ENCODE data around the gene FAM3C. TPM values are rescaled to one million over a fixed set of nuclear protein-coding genes. Genes with fewer than 3 reads are reported as not detected.
"Not testable (repeated sequence)": the region's sequence is repeated elsewhere in the genome, so short reads cannot be mapped to it uniquely, and the experiment has no call there.

The FAM3C gene
- total RNA-seq, 1 donor from 2014 or later: 59.3 TPM

DNA sequence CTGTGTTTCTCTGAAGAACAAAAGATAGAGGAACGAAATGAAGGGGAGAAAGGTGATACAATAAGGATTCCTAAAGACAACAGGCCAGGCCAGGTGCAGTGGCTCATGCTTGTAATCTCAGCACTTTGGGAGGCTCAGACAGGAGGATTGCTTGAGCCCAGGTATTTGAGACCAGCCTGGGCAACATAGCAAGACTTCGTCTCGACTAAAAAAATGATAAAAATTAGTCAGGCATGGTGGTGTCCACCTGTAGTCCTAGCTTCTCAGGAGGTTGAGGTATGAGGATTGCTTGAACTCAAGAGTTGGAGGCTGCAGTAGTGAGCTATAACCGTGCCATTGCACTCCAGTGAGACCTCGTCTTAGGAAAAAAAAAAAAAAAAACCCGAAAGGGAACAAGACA lies 41.4 kb upstream of the FAM3C start:
- no peak for TF ChIP-seq CTCF (IDR thresholded peaks at IDR 0.05)
- Mint-ChIP-seq H3K27me3 (no peaks in the 10 kb centered on the region), H3K27ac (no peak overlapping the region), H3K4me3 (no peak overlapping the region), H3K36me3 (ENCODE audit: low read depth) (peaks cover 2% of the 10 kb centered on the region), H3K4me1 (peaks cover 48% of the 10 kb centered on the region), H3K9me3 (no peaks in the 10 kb centered on the region)
- CTCF ChIA-PET: interaction anchor here (0.8 to 2.2 kb wide), 5 partner anchors 39 to 70 kb away, joined by 3 to 14 read pairs (median 7); partner anchors contain the start of gene FAM3C
- intact Hi-C loops (cut with micrococcal nuclease): no loop called here
- ATAC-seq (ENCODE audit: low read depth): no peak
- DNase-seq: no peak
- POLR2A ChIA-PET: interaction anchor here (0.6 to 1.7 kb wide), 6 partner anchors 14 to 487 kb away, joined by 3 to 7 read pairs (median 6); partner anchors contain the start of genes FAM3C and ING3

DNA sequence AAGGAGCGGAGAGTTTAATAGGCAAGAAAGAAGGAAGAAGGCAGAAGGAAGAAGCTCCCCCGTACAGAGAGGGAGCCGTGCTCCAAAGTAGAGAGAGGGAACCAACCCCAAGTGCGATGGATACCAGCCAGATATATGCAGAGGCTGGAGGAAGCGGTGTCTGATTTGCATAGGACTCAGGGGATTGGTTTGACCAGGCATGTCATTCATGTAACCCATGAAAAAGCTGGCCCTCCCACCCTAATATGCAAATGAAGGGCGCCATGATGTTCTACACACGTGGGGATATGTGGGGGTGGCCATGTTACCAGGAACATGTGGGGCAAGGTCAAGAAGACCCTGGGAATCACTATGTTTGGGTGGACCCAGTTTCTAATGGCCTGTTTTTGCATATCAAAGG lies 40.6 kb upstream of the FAM3C start:
- CTCF ChIA-PET: no interaction called here
- H3K27ac Mint-ChIP-seq: no peak overlapping the region

DNA sequence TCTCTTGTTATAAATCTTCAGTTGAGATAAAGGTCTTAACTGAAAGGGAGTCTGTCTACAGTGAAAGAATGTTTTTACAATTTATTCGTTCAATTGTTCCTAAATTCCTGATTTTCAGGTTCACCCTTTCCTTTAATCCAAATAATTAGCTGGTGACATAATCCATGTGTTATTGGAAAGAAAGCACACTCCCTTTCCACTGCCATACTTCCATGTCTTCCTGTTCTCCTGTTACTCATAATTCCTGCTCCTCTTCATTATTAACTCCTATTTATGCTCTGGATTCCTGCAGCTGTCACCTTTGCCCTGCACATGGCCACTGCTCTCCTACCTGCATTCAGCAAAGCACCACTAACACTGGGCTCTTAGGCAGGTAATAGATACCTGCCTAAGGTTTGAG lies 40.0 kb upstream of the FAM3C start:
- H3K27ac Mint-ChIP-seq: no peak overlapping the region
- DNase-seq (no peak), ATAC-seq (ENCODE audit: low read depth) (no peak)
- ChIA-PET CTCF (no interaction called here), POLR2A (no interaction called here)
- TF ChIP-seq CTCF (IDR thresholded peaks at IDR 0.05): no peak
- intact Hi-C loops (cut with micrococcal nuclease): no loop called here
- no peak overlapping the region for H3K4me3 Mint-ChIP-seq
- no peaks in the 10 kb centered on the region for H3K27me3 Mint-ChIP-seq
- peaks cover 48% of the 10 kb centered on the region for H3K4me1 Mint-ChIP-seq
- peaks cover 2% of the 10 kb centered on the region for H3K36me3 Mint-ChIP-seq (ENCODE audit: low read depth)
- no peaks in the 10 kb centered on the region for H3K9me3 Mint-ChIP-seq

More for the DNA sequence above, 40.6 kb upstream of the FAM3C start:
- no peak for DNase-seq
- no peak for TF ChIP-seq CTCF (IDR thresholded peaks at IDR 0.05)
- Mint-ChIP-seq H3K4me1 (peaks cover 53% of the 10 kb centered on the region), H3K4me3 (no peak overlapping the region), H3K9me3 (no peaks in the 10 kb centered on the region), H3K36me3 (ENCODE audit: low read depth) (peaks cover 2% of the 10 kb centered on the region), H3K27me3 (no peaks in the 10 kb centered on the region)
- intact Hi-C loops (cut with micrococcal nuclease): no loop called here
- no peak for ATAC-seq (ENCODE audit: low read depth)
- POLR2A ChIA-PET: no interaction called here

DNA sequence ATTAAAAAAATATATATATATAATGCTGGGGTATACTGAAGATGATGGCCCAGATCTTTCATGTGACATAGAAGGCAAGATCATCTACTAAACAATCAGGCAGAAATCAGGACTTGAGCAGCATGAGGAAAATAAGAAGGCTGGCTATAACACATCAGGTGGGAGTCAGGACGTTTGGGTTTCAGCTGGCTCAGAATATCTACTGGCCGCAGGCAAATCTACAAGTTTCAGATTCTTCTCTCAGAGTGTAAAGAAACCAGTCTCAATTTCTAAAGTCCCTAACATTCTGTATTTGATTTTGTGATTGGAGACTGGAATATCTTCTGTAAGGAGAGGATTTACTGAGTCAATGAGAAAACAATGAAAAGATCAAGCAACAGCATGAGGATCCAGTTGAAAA lies 37.7 kb upstream of the FAM3C start:
- H3K4me3 Mint-ChIP-seq: no peak overlapping the region
- no peaks in the 10 kb centered on the region for H3K9me3 Mint-ChIP-seq
- H3K36me3 Mint-ChIP-seq (ENCODE audit: low read depth): peaks cover 2% of the 10 kb centered on the region
- DNase-seq (no peak), ATAC-seq (ENCODE audit: low read depth) (no peak)
- TF ChIP-seq CTCF (IDR thresholded peaks at IDR 0.05): no peak
- intact Hi-C loops (cut with micrococcal nuclease): no loop called here
- POLR2A ChIA-PET: no interaction called here
- CTCF ChIA-PET: no interaction called here
- no peak overlapping the region for H3K27ac Mint-ChIP-seq
- H3K27me3 Mint-ChIP-seq: no peaks in the 10 kb centered on the region
- peaks cover 31% of the 10 kb centered on the region for H3K4me1 Mint-ChIP-seq

DNA sequence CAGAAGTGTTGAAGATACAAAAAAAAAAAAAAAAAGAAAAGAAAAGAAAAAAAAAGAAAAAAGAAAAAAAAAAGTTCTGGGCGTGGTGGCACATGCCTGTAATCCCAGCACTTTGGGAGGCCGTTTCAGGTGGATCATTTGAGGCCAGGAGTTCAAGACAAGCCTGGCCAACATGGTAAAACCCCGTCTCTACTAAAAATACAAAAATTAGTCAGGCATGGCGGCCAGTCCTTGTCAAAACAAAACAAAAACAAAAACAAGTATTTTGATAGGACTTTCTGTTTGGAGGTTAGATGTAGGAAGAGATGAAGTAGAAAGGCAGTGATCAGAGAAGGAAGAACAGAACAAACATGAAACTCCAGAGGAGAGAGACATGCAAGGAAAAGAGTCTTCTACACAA lies 36.4 kb upstream of the FAM3C start:
- H3K9me3 Mint-ChIP-seq; DNase-seq; CTCF ChIA-PET; ATAC-seq (ENCODE audit: low read depth); intact Hi-C loops (cut with micrococcal nuclease); H3K27ac Mint-ChIP-seq; H3K27me3 Mint-ChIP-seq; H3K36me3 Mint-ChIP-seq (ENCODE audit: low read depth): not testable (repeated sequence)
- POLR2A ChIA-PET: interaction anchor here (0.7 kb wide), 1 partner anchor 36 kb away, joined by 4 read pairs; no protein-coding TSS in a partner anchor
- H3K4me1 Mint-ChIP-seq: peaks cover 18% of the 10 kb centered on the region
- peak overlapping the region; percentile 3 for H3K4me3 Mint-ChIP-seq

- DNase-seq: no peak
- Mint-ChIP-seq H3K4me3 (no peak overlapping the region), H3K9me3 (no peaks in the 10 kb centered on the region), H3K36me3 (ENCODE audit: low read depth) (no peaks in the 10 kb centered on the region), H3K27ac (no peak overlapping the region), H3K4me1 (peaks cover 16% of the 10 kb centered on the region), H3K27me3 (no peaks in the 10 kb centered on the region)
- no peak for ATAC-seq (ENCODE audit: low read depth)
- CTCF ChIA-PET: no interaction called here
- no peak for TF ChIP-seq CTCF (IDR thresholded peaks at IDR 0.05)
- intact Hi-C loops (cut with micrococcal nuclease): no loop called here
- POLR2A ChIA-PET: interaction anchor here (0.7 kb wide), 1 partner anchor 35 kb away, joined by 4 read pairs; no protein-coding TSS in a partner anchor
These were observed 35.9 kb upstream of the FAM3C start for GRCh38 chr7:121431996-121432395.

Data from activated B cell treated with CpG ODN at 0.5 μM for 24 hours (primary cell).